ENCODE data around the gene EML6. TPM values are rescaled to one million over a fixed set of nuclear protein-coding genes. Genes with fewer than 3 reads are reported as not detected.
A peak's percentile ranks its signal among the peaks of the same experiment; 100 is the strongest.

The EML6 gene
- total RNA-seq, 3 donors from 2014 or later (not counting 1 experiment from before 2014, with no cell fraction given) = 1.7 to 3.2 (median 2.4) TPM

DNA sequence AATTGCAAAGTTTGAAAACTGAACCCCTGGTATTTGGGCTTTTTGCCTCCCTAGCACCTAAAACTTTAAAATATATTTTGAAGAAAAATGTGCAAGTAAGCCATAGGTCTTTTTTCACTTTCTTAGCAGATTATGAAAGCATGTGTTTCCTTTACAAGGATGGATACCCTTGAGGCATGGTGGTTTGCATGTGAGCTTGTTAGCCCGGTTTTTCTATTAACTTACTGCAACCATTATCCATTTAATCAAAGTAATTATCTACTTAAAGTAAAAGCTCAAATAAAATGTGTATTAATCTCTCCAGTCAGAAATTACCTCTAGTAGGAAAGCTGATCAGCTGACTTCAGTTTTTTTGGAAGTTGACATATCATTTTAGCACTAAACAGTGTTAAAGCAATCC lies 140.6 kb downstream of the EML6 start:
- Histone ChIP-seq H3K27ac (ENCODE audit: low read length) (no peak overlapping the region), H3K27me3 (ENCODE audit: control insufficient read depth, insufficient read depth, low read length) (no peaks in the 10 kb centered on the region), H3K4me1 (ENCODE audit: control insufficient read depth, insufficient read depth, low read length) (no peaks in the 10 kb centered on the region), H3K9me3 (ENCODE audit: control insufficient read depth, insufficient read depth, low read length) (no peaks in the 10 kb centered on the region), H3K36me3 (ENCODE audit: control insufficient read depth, insufficient read depth, low read length) (no peaks in the 10 kb centered on the region), H3K4me3 (ENCODE audit: low read length) (no peak overlapping the region)
- no CpG with 5 or more reads among the region's 1 CpG for WGBS (ENCODE audit: insufficient coverage)
- intact Hi-C loops (cut with micrococcal nuclease) = no loop called here
- TF ChIP-seq CTCF (IDR thresholded peaks at IDR 0.05) = no peak
- Mint-ChIP-seq H3K27me3 (ENCODE audit: low read depth in 2 of 2) (no peaks in the 10 kb centered on the region), H3K9me3 (peaks cover 0 to 2% of the 10 kb centered on the region in 2 donors), H3K4me3 (no peak overlapping the region), H3K27ac (no peak overlapping the region), H3K4me1 (peaks cover 5 to 6% of the 10 kb centered on the region in 2 donors), H3K36me3 (no peaks in the 10 kb centered on the region)
- ATAC-seq = no peak
- DNase-seq = no peak

GRCh38 chr2:54864727-54865126 lies 141.3 kb downstream of the EML6 start:
- no peaks in the 10 kb centered on the region for H3K36me3 Mint-ChIP-seq
- WGBS (ENCODE audit: insufficient coverage) = 91% methylated on average over 4 of the region's 5 CpGs
- H3K27me3 Mint-ChIP-seq (ENCODE audit: low read depth in 2 of 2) = no peaks in the 10 kb centered on the region
- Histone ChIP-seq H3K4me1 (ENCODE audit: control insufficient read depth, insufficient read depth, low read length) (no peaks in the 10 kb centered on the region), H3K36me3 (ENCODE audit: control insufficient read depth, insufficient read depth, low read length) (no peaks in the 10 kb centered on the region), H3K4me3 (ENCODE audit: low read length) (no peak overlapping the region), H3K27me3 (ENCODE audit: control insufficient read depth, insufficient read depth, low read length) (no peaks in the 10 kb centered on the region), H3K27ac (ENCODE audit: low read length) (no peak overlapping the region), H3K9me3 (ENCODE audit: control insufficient read depth, insufficient read depth, low read length) (no peaks in the 10 kb centered on the region)
- TF ChIP-seq CTCF (IDR thresholded peaks at IDR 0.05) = no peak
- H3K27ac Mint-ChIP-seq = no peak overlapping the region
- peaks cover 0 to 2% of the 10 kb centered on the region in 2 donors for H3K9me3 Mint-ChIP-seq
- intact Hi-C loops (cut with micrococcal nuclease) = no loop called here
- ATAC-seq (no peak), DNase-seq (no peak)
- H3K4me1 Mint-ChIP-seq = peaks cover 5 to 6% of the 10 kb centered on the region in 2 donors
- no peak overlapping the region for H3K4me3 Mint-ChIP-seq

DNA sequence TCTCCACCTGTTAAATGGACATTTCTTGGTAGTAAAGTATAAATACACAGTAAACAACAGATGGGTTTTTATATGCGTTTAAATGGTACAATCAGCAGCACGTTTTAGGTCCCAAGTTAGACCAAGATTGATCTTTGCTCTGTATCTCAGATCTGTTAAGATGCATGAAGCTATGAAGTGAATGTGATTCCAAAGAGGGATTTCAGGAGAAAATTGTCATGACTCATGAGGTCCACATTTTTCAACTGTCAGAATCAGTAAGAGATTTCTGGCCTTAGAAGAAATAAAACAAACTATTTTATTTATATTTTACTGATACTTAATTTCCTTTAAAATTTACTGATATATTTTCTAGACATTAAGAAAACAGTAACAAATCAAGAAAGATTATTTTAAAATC lies 142.7 kb downstream of the EML6 start:
- Mint-ChIP-seq H3K27ac (no peak overlapping the region), H3K27me3 (ENCODE audit: low read depth in 2 of 2) (no peaks in the 10 kb centered on the region), H3K36me3 (no peaks in the 10 kb centered on the region), H3K4me1 (peaks cover 5 to 6% of the 10 kb centered on the region in 2 donors), H3K9me3 (peaks cover 0 to 2% of the 10 kb centered on the region in 2 donors), H3K4me3 (no peak overlapping the region)
- Histone ChIP-seq H3K36me3 (ENCODE audit: control insufficient read depth, insufficient read depth, low read length) (no peaks in the 10 kb centered on the region), H3K27me3 (ENCODE audit: control insufficient read depth, insufficient read depth, low read length) (no peaks in the 10 kb centered on the region), H3K4me3 (ENCODE audit: low read length) (no peak overlapping the region), H3K9me3 (ENCODE audit: control insufficient read depth, insufficient read depth, low read length) (no peaks in the 10 kb centered on the region), H3K4me1 (ENCODE audit: control insufficient read depth, insufficient read depth, low read length) (no peaks in the 10 kb centered on the region), H3K27ac (ENCODE audit: low read length) (no peak overlapping the region)
- intact Hi-C loops (cut with micrococcal nuclease) = no loop called here
- DNase-seq = no peak
- no peak for ATAC-seq
- 89% methylated on average over 2 of the region's 2 CpGs for WGBS (ENCODE audit: insufficient coverage)
- no peak for TF ChIP-seq CTCF (IDR thresholded peaks at IDR 0.05)

- Mint-ChIP-seq H3K9me3 (peaks cover 0 to 2% of the 10 kb centered on the region in 2 donors), H3K4me1 (peaks cover 5 to 6% of the 10 kb centered on the region in 2 donors), H3K4me3 (no peak overlapping the region), H3K36me3 (no peaks in the 10 kb centered on the region), H3K27ac (no peak overlapping the region), H3K27me3 (ENCODE audit: low read depth in 2 of 2) (no peaks in the 10 kb centered on the region)
- Histone ChIP-seq H3K27me3 (ENCODE audit: control insufficient read depth, insufficient read depth, low read length) (no peaks in the 10 kb centered on the region), H3K9me3 (ENCODE audit: control insufficient read depth, insufficient read depth, low read length) (no peaks in the 10 kb centered on the region), H3K27ac (ENCODE audit: low read length) (no peak overlapping the region), H3K36me3 (ENCODE audit: control insufficient read depth, insufficient read depth, low read length) (no peaks in the 10 kb centered on the region), H3K4me3 (ENCODE audit: low read length) (no peak overlapping the region), H3K4me1 (ENCODE audit: control insufficient read depth, insufficient read depth, low read length) (no peaks in the 10 kb centered on the region)
- peak in 1 of 2 donors; percentile 5 for DNase-seq
- no peak for TF ChIP-seq CTCF (IDR thresholded peaks at IDR 0.05)
- 19% methylated on average over 5 of the region's 5 CpGs for WGBS (ENCODE audit: insufficient coverage)
- intact Hi-C loops (cut with micrococcal nuclease) = no loop called here
- peak in 1 of 3 donors; percentile 26 for ATAC-seq
Measured at GRCh38 chr2:54866868-54867267, 143.4 kb downstream of the EML6 start.
